Nephron progenitor cell (in vitro differentiated cells): ENCODE measurements around the gene ATP2A2.
A peak's percentile ranks its signal among the peaks of the same experiment; 100 is the strongest.
"Not testable (repeated sequence)": the region's sequence is repeated elsewhere in the genome, so short reads cannot be mapped to it uniquely, and the experiment has no call there.

Experiments
- DNase-seq: peaks from one replicate; pipeline ENCODE4 v3.0.0; 2021
- H3K27ac Mint-ChIP-seq: 2 replicates; pipeline ENCODE4 v1.8.0; 2021; ENCODE audit warnings: mild to moderate bottlenecking, moderate library complexity, mixed read lengths
- H3K27me3 Mint-ChIP-seq: 2 replicates; pipeline ENCODE4 v1.8.0; 2021; ENCODE audit warnings: mild to moderate bottlenecking, low read depth, mixed read lengths; ENCODE audit not compliant: poor library complexity
- H3K36me3 Mint-ChIP-seq: 2 replicates; pipeline ENCODE4 v1.8.0; 2021; ENCODE audit warnings: low read depth, mixed read lengths
- H3K4me1 Mint-ChIP-seq: 2 replicates; pipeline ENCODE4 v1.8.0; 2021; ENCODE audit warnings: mixed read lengths
- H3K4me3 Mint-ChIP-seq: 2 replicates; pipeline ENCODE4 v1.8.0; 2021; ENCODE audit warnings: mild to moderate bottlenecking, moderate library complexity, mixed read lengths
- H3K9me3 Mint-ChIP-seq: 2 replicates; pipeline ENCODE4 v1.8.0; 2021; ENCODE audit warnings: mild to moderate bottlenecking, moderate library complexity, mixed read lengths
- TF ChIP-seq, protein P1 (sequence below): fragments of 200-600 bp; sonication (generic); IDR thresholded peaks from 2 replicates; pipeline ENCODE4 v1.5.0; 2021; ENCODE audit warnings: antibody characterized with exemption

The ATP2A2 gene

GRCh38 chr12:110252716-110253115 lies 28.3 kb upstream of the ATP2A2 start:
- Mint-ChIP-seq H3K27ac (no peak overlapping the region), H3K9me3 (no peaks in the 10 kb centered on the region), H3K4me3 (no peak overlapping the region), H3K36me3 (peaks cover 13% of the 10 kb centered on the region), H3K27me3 (no peaks in the 10 kb centered on the region), H3K4me1 (peaks cover 50% of the 10 kb centered on the region)
- TF ChIP-seq, protein P1, sequence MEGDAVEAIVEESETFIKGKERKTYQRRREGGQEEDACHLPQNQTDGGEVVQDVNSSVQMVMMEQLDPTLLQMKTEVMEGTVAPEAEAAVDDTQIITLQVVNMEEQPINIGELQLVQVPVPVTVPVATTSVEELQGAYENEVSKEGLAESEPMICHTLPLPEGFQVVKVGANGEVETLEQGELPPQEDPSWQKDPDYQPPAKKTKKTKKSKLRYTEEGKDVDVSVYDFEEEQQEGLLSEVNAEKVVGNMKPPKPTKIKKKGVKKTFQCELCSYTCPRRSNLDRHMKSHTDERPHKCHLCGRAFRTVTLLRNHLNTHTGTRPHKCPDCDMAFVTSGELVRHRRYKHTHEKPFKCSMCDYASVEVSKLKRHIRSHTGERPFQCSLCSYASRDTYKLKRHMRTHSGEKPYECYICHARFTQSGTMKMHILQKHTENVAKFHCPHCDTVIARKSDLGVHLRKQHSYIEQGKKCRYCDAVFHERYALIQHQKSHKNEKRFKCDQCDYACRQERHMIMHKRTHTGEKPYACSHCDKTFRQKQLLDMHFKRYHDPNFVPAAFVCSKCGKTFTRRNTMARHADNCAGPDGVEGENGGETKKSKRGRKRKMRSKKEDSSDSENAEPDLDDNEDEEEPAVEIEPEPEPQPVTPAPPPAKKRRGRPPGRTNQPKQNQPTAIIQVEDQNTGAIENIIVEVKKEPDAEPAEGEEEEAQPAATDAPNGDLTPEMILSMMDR: no peak
- DNase-seq: no peak

DNA sequence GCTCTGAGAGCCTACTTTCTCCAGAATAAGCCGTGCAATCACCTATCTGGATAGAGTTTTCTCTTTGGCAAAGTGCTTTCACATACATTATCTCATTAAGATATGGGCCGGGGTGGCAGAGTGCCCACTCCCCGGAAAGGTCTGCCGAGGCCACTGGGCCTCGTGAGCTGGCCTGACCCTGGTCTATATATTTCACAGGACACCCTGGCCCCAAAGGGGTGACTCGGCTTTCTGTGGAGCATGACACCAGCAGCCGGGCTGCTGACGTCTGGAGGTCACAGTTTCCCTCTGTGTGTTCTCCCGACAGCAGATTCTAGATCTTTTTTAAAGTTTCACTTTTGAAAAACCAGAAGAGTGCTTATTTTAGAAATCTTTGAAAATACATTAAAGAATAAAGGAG lies 27.9 kb upstream of the ATP2A2 start:
- Mint-ChIP-seq H3K27ac (peak overlapping the region; percentile 83), H3K27me3 (no peaks in the 10 kb centered on the region)
- no peak for DNase-seq

GRCh38 chr12:110254971-110255540 lies 26.0 kb upstream of the ATP2A2 start:
- TF ChIP-seq, protein P1: no peak
- no peak for DNase-seq
- Mint-ChIP-seq H3K4me1 (peaks cover 26% of the 10 kb centered on the region), H3K9me3 (no peaks in the 10 kb centered on the region), H3K27ac (no peak overlapping the region), H3K27me3 (no peaks in the 10 kb centered on the region), H3K36me3 (peaks cover 13% of the 10 kb centered on the region), H3K4me3 (no peak overlapping the region)

More for the DNA sequence above, 27.9 kb upstream of the ATP2A2 start:
- no peak overlapping the region for H3K4me3 Mint-ChIP-seq
- TF ChIP-seq, protein P1: no peak
- peaks cover 45% of the 10 kb centered on the region for H3K4me1 Mint-ChIP-seq
- H3K9me3 Mint-ChIP-seq: no peaks in the 10 kb centered on the region
- H3K36me3 Mint-ChIP-seq: peaks cover 13% of the 10 kb centered on the region

DNA sequence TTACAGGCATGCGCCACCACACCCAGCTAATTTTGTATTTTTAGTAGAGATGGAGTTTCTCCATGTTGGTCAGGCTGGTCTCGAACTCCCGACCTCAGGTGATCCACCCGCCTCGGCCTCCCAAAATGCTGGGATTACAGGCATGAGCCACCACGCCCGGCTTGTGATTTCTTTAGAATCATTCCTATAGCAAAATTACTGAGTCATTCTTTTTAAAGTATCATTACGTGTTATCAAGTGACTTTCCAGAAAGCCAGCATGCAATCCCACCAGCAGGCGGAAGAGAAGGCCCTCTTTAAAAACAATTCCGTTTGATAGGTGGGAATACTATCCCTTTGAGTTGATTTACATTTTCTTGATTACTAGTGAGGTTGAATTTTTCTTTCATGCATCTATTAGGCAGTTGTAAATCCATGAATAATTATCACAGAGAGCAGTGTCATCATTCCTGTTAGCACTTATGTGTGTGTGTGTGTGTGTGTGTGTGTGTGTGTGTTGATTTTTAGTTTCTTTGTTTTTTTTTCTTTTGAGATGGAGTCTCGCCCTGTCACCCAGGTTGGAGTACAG lies 25.1 kb upstream of the ATP2A2 start:
- not testable (repeated sequence) for H3K27ac Mint-ChIP-seq, H3K9me3 Mint-ChIP-seq, DNase-seq, H3K4me3 Mint-ChIP-seq, H3K27me3 Mint-ChIP-seq
- Mint-ChIP-seq H3K36me3 (peaks cover 13% of the 10 kb centered on the region), H3K4me1 (peaks cover 18% of the 10 kb centered on the region)

GRCh38 chr12:110256780-110257431 lies 24.1 kb upstream of the ATP2A2 start:
- no peak overlapping the region for H3K27ac Mint-ChIP-seq
- peaks cover 13% of the 10 kb centered on the region for H3K36me3 Mint-ChIP-seq
- peaks cover 18% of the 10 kb centered on the region for H3K4me1 Mint-ChIP-seq
- DNase-seq: no peak
- TF ChIP-seq, protein P1: no peak
- H3K9me3 Mint-ChIP-seq: no peaks in the 10 kb centered on the region
- H3K4me3 Mint-ChIP-seq: no peak overlapping the region
- H3K27me3 Mint-ChIP-seq: peaks cover 4% of the 10 kb centered on the region

DNA sequence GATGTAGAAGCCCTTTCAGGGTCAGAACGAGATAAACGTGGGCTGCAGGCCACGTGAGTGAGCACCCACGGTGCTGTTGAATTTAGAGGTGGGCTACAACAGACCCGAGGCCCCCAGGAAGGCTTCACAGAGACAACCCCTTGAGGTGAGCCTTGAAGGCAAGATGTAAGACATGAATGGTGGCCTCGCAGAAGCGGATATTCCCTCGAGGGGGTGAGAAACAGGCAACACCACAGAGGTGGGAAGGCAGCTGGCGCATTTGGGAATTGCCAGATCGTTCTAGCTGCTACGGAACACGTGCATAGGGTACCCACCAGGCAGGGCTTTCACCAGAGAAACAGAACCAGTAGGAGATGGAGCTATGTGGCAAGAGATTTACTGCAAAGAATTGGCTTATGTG lies 22.6 kb upstream of the ATP2A2 start:
- Mint-ChIP-seq H3K27ac (no peak overlapping the region), H3K4me1 (peaks cover 9% of the 10 kb centered on the region)
- TF ChIP-seq, protein P1: no peak

More for the DNA sequence above, 22.6 kb upstream of the ATP2A2 start:
- Mint-ChIP-seq H3K9me3 (no peaks in the 10 kb centered on the region), H3K4me3 (no peak overlapping the region), H3K36me3 (peaks cover 13% of the 10 kb centered on the region), H3K27me3 (peaks cover 4% of the 10 kb centered on the region)
- no peak for DNase-seq
